Activated T-helper 2 cell treated with anti-CD3 and anti-CD28 coated beads, Interferon-gamma antibody, Interleukin-2, Interleukin-4, amounts not matched to agents 10 μg/mL and 5 μg/mL and 100 μg/mL, durations not matched to agents 14 hours and 24 hours and 36 hours (primary cell): ENCODE data around the gene ZNF112. TPM values are rescaled to one million over a fixed set of nuclear protein-coding genes. Genes with fewer than 3 reads are reported as not detected.

ENCODE experiments used
- total RNA-seq: library from RNA; stranded (reverse); gene quantifications from 2 replicates; pipeline ENCODE4 v1.2.3, GENCODE V29; 2022

ZNF112 gene
- total RNA-seq, 1 donor from 2014 or later: not detected

Other genes with a start within 250 kb of the ZNF112 start
- gene ZNF225, start 243.3 kb downstream of the ZNF112 start, total RNA-seq: 3.5 and 3.6 TPM in 2 replicates
- 10.3 and 11.6 TPM in 2 replicates for gene ZNF234, start 215.1 kb downstream of the ZNF112 start, total RNA-seq
- 6.6 and 9.8 TPM in 2 replicates for gene ZNF226, start 191.6 kb downstream of the ZNF112 start, total RNA-seq
- 17.6 and 17.7 TPM in 2 replicates for gene ZNF227, start 144.1 kb downstream of the ZNF112 start, total RNA-seq
- gene ZNF233, start 96.8 kb downstream of the ZNF112 start, total RNA-seq: not detected in 2 replicates
- gene ZNF235, start 51.7 kb downstream of the ZNF112 start, total RNA-seq: 2.7 and 3.1 TPM in 2 replicates
- 0.25 TPM in 1 of 2 replicates, not detected in the other for gene ZNF285, start 44.9 kb upstream of the ZNF112 start, total RNA-seq
- 0.25 TPM in 1 of 2 replicates, not detected in the other for gene ZNF229, start 91.8 kb upstream of the ZNF112 start, total RNA-seq
- gene ZNF180, start 143.8 kb upstream of the ZNF112 start, total RNA-seq: 7.3 and 8.3 TPM in 2 replicates
- gene CEACAM20, start 173.0 kb upstream of the ZNF112 start, total RNA-seq: not detected in 2 replicates